Activated CD8-positive, alpha-beta memory T cell treated with anti-CD3 and anti-CD28 coated beads for 24 hours (primary cell): ENCODE data around the gene RAPGEF2.
"Not testable (repeated sequence)": the region's sequence is repeated elsewhere in the genome, so short reads cannot be mapped to it uniquely, and the experiment has no call there.

Experiments used
- DNase-seq: peaks from one replicate; pipeline ENCODE4 v3.0.0-alpha.2; 2020

The RAPGEF2 gene

DNA sequence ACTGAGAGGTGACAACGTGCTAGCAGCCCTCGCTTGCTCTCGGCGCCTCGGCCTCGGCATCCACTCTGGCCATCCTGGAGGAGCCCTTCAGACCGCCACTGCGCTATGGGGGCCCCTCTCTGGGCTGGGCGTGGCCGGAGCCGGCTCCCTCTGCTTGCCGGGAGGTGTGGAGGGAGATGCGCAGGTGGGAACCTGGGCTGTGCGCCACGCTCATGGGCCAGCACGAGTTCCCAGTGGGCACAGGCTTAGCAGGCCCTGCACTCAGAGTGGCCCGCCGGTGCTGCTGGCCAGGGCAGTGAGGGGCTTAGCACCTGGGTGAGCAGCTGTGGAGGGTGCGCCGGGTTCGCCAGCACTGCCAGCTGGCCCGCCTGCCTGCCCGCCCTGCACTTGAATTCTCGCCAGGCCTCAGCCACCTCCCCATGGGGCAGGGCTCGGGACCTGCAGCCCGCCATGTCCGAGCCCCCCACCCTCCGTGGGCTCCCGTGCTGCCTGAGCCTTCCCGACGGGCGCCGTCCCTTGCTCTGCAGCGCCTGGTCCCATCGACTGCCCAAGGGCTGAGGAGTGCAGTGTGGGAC, 148.0 kb downstream of the RAPGEF2 start:
- DNase-seq = no peak

GRCh38 chr4:159251580-159251979, 148.7 kb downstream of the RAPGEF2 start:
- not testable (repeated sequence) for DNase-seq

DNA sequence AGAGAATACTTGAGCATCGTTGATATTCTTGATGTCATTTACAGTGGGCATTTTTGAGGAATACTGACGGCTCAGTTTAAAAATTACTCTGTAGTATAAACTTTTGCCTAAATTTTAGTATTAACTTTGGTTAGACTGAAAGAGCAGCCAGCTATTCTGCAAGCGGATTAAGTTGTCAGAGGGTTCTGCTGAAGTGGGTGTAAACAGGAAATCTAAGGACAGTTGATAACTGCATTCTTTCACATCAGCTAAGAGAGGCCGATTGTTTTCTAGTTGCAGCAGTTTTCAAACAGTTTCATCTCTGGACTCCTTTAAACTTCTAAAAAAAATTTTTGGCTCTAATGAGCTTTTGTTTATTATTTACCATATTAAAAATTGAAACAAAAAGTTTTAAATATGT, 149.6 kb downstream of the RAPGEF2 start:
- no peak for DNase-seq

DNA sequence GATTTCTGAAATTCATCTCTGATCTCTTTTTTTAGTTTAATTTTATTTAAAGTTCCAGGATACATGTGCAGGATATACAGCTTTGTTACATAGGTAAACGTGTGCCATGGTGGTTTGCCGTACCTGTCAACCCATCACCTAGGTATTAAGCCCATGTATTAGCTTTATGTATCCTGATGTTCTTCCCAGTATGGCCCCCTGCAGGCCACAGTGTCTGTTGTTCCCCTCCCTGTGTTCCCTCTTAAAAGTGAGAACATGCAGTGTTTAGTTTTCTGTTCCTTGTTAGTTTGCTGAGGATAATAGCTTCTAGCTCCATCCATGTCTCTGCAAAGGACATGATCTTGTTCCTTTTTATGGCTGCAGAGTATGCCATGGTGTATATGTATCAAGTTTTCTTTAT, 153.2 kb downstream of the RAPGEF2 start:
- no peak for DNase-seq

- DNase-seq = no peak
Observed at GRCh38 chr4:159258889-159259560, 156.1 kb downstream of the RAPGEF2 start.

- no peak for DNase-seq
Observed at GRCh38 chr4:159264057-159264456, 161.2 kb downstream of the RAPGEF2 start.

GRCh38 chr4:159266981-159267868, 164.3 kb downstream of the RAPGEF2 start:
- no peak for DNase-seq

- DNase-seq = no peak
Observed at GRCh38 chr4:159267869-159268285, 165.0 kb downstream of the RAPGEF2 start.

GRCh38 chr4:159268607-159269006, 165.7 kb downstream of the RAPGEF2 start:
- DNase-seq = no peak

DNA sequence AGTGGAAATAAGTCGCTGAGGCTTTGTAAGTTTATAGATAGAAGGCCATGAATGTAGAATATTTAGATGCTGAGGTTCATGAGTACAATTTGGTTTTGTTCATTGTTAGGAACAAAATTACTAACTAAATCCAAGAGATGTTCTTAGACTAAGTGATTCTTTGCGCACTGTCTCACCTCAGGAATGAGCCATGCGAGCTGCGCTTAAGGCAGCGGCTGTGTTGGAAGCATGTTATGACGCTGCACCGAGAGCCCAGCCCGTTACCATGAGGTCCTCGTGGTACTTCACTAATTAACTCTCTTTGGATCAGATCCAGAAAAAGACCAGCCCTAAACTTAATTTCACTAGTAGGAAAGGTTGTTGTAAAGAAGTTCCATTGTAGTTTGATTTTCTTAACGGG, 166.2 kb downstream of the RAPGEF2 start:
- DNase-seq = no peak

GRCh38 chr4:159269956-159270355, 167.1 kb downstream of the RAPGEF2 start:
- DNase-seq = no peak

DNA sequence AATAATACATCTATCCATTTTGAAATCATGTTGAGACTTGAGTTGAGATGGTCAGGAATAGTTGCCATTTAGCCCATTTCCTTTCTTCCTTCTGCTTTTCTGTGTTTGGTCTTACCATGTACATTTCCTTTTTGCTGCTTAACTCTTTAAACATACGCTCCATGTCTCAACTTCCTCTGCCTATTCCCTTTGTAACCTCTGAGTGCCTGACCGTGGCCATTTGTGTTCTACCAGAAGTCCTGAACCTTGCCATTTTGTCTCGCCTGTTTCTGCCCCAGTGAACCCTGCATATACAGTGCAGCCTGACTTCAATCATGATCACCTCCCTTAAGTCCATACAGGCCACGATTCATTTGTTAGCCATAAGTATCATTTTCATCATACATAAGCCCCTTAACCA, 169.0 kb downstream of the RAPGEF2 start:
- no peak for DNase-seq

GRCh38 chr4:159272273-159273140, 169.6 kb downstream of the RAPGEF2 start:
- DNase-seq = no peak

DNA sequence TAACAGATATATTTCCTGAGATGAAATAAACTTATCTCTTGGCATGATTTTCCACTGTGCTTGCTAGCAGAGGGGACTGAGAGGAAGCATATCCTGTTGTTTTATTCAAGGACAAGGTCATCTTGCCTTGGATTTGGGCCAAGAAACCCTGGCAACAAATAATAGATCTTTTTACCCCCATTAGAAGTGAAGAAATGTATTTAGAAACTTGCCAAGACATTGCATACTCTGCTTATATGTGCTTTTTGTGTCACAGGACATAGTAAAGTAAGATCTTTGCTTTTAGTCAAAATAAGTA, 170.2 kb downstream of the RAPGEF2 start:
- DNase-seq = no peak

DNA sequence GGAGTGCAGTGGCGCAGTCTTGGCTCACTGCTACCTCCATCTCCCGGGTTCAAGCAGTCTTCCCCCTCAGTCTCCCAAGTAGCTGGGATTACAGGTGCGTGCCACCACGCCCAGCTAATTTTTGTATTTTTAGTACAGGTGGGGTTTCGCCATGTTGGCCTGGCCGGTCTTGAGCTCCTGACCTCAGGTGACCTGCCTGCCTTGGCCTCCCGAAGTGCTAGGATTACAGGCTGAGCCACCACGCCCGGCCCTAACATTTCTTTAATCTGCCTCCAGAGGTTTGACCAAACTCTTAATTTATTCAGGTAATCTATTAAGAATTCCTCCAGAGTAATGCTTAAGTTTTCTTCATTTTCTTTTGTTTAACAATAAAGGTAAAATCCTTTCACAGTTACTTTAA, 171.0 kb downstream of the RAPGEF2 start:
- DNase-seq = no peak

DNA sequence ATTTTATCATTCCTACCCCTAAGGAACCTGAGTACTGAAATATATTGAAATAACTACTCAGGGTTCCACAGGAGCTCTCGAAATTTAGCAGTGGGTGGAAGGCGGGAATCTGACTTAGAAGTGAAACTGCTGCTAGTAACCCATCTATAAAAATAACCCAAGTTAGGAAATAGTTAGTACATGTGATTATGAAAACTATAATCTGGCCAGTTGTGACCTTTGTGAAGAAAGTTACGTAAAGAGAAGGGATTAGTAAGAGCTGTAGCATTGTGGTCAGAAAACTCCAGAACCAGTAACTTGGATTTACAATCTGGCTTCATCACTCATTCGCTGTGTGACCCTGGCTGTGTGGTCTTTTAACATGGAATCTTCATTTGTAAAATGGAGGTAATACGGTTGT, 175.5 kb downstream of the RAPGEF2 start:
- DNase-seq = no peak

DNA sequence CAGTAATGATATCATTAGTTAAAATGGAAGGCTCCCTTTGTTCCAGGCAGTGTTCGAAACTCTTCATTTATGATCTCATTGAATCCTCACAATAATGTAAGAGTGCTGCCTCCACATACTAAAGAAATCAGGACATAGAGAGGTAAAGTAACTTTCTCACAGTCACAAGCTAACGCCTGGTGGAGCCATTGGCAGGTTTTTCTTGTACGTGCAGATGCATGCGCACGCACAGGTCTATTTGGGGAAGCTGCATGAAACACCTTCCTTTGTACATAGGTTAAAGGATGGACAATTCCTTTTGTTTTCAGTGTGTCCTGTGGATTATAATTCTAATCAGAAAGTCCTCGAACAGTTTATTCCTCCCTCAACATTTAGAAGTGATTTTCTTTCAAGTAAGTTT, 176.2 kb downstream of the RAPGEF2 start:
- no peak for DNase-seq

DNA sequence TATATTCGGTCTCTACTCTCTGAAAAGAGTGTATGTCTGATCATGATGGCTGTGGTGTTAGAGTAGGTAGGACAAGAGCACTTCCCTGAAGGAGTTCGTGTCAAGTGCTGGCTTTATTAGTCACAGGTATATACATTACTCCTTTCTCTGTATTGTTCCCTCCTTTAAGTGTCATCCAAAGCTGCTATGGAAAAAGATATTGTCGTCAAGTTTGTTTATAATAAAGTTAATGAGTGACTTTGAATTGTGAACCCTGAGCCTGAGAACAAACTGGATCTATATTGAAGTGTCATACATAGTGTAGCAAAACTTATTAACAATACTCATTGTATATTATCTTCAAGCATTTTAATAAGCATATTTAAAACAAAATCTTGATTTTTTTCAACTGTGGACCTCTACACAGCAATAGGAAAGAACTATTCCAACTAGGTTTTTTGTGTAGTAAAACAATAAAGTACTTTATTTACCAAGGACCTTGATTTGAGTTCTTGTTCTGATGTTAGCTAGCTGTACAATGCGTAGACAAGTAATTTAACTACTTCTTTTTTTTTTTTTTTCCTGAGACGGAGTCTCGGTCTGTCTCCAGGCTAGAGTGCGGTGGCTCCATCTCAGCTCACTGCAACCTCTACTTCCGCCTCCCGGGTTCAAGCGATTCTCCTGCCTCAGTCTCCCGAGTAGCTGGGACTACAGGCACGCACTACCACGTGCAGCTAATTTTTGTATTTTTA, 177.7 kb downstream of the RAPGEF2 start:
- DNase-seq = no peak

GRCh38 chr4:159281771-159282170, 178.9 kb downstream of the RAPGEF2 start:
- no peak for DNase-seq

DNA sequence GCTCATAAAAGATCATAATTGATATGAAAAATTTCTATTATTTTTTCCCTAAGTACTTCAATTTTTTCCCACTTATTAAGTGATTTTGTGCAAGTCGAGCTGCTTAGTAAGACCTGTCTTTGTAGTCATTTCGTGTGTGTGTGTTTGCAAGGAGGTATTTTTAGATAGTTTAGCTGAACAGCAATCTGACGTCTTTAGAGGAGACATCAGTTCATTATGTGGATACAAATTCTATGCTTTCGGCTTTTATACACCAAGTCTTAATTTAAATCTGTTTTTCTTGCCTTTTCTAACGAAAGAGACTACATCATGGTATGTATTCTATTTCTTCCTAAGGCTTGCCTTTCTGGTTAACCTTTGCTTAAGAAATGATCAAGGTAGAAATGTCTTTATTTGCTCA, 179.4 kb downstream of the RAPGEF2 start:
- DNase-seq = no peak

DNA sequence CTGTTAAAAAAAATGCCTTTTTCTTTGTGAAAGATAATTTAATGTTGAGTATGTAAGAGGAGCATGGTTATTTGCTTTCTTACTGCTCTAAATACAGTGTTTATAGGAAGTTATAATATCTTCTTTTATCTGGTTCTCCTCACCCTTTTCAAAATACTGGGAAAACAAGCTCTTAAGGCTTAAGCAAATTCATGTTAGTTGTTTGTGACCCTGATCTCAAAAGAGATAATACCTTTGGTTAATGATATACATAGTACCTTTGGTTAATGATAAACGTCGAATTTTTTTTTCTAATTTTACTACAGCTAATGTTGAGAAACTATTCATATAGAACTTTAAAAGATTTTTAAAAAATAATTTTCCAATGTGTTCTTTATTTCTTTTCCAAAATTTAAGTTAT, 180.1 kb downstream of the RAPGEF2 start:
- DNase-seq = no peak

DNA sequence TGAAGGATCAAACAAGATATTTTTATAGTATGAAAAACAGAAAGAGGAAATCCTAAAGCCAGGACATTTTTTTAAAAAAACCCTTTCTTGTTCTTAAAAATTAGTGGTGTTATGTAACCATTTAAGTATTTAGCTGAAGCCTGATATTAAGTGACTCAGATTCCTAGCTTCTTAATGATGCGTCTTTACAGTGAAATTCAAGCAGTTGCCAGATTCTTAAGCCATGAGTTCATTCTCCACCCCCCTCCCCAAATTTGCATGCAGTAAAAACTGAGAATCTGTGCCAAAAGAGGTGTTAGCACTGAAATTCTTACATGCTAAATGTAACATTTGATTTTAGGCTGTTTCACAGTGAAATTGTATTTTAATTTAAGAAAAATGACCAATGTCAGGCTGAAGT, 180.8 kb downstream of the RAPGEF2 start:
- DNase-seq = no peak

DNA sequence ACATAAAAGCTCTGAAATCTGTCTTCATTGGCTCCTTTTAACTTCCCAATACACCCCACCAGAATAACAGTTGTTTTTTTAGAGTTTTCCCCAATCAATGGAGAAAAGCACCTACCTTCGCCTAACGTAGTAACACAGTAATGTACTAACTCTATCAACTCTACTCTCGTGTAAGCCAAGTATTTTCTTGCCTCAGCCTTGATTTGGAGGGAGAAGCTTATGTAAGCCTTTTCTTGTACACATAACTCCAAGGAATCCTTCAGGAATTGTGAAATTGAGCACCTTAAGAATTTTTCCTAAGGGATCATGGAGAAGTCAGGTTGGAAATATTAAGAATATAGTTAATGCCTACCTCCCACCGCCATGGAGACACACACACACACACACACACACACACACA, 181.2 kb downstream of the RAPGEF2 start:
- DNase-seq = no peak
